HK-2 (cell line): Measurements from ENCODE around the gene BNC2.

Source experiments
- DNase-seq: peaks from one replicate; pipeline ENCODE4 v3.0.0-alpha.2; 2018; ENCODE audit not compliant: unreplicated experiment

Gene BNC2

DNA sequence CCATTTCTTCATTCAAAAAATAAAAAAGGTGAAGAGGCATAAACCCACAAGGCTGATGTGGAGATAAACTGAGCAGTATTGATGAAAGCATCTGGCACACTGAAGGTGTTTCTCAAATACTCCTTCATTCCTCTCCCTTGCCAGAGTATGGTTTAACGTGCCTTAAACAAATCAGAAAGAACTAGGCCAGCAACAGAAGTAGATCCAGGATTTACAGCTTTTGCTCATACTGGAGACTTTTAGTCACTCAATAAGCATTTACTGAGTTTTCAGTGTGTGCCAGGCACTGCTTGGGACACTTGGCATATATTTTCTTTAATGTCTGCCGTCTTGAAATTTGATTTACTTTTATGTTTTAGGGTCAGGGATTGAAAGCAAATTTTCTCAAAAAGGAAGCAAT lies 53.0 kb downstream of the BNC2 start:
- DNase-seq: no peak

DNA sequence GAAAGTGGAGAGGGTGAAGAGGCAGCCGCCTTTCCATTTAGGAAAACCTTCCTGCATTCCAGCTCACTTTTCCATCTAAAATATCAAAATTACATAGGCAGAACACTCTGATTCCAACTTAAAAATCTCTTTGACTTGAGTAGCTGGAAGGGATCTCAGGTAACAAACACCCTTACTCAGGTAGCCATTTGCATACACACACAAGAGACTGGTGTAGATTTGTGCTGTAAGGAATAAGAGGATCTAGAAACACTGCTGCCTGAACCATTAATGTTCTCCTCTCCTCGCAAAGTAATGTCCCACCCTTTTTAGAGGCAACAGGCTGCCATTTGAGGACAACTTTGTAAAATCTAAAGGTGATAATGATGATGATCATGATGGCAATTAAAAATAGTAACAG lies 53.5 kb downstream of the BNC2 start:
- DNase-seq: no peak

DNA sequence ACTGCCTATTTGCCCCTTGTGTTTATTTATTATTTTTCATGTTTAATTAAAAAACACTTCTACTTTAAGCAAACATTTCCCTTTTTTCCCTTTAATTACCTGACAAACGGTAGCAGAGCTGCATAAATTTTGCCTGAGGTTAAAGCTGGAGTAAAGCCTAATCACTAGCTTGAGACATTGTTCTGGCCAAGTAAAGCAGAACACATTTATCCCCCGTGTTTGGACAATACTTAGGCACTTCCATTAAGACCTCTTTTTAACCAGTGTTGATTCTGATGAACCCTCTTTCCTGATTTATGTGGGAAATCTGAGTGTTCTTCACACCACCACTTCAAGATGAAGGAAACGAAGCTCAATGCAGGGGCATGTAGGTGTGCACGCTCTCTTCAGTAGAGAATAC lies 54.5 kb downstream of the BNC2 start:
- no peak for DNase-seq

DNA sequence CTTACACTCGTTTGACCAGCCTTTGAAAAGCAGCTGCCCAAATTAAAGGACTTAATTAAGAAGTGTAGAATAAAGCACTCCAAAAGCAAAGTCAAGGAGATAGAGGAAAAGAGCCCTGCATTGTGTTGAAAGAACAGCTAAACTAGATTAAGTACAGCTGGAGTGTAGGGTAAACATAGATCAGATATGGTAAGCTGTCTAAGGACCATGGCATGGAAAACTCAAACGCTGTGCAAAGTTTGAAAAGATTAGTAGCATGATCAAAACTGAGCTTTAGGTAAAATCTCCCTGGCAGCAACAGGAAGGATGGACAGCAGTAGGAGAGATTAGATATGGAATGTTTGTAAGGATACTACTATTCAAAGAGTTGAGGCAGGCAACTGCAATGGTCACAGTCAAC lies 55.4 kb downstream of the BNC2 start:
- no peak for DNase-seq

DNA sequence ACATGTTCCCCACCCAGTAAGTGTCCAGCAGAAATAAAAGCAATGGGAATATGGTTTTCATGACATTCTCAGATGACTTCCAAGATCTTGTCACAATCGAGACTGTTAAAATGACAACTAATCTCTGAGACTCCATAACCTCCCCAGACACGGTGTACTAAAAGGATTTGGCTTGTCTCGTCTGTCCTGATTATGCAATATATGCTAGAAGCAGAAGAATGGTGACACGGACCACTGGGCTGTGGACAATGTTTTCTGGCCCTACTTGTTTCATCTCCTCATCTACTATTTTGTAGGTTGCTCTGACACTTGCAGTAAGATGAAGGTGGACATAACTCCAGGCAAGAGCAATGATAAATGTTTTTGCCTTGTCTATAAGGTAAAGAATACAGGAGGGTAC lies 56.6 kb downstream of the BNC2 start:
- no peak for DNase-seq

DNA sequence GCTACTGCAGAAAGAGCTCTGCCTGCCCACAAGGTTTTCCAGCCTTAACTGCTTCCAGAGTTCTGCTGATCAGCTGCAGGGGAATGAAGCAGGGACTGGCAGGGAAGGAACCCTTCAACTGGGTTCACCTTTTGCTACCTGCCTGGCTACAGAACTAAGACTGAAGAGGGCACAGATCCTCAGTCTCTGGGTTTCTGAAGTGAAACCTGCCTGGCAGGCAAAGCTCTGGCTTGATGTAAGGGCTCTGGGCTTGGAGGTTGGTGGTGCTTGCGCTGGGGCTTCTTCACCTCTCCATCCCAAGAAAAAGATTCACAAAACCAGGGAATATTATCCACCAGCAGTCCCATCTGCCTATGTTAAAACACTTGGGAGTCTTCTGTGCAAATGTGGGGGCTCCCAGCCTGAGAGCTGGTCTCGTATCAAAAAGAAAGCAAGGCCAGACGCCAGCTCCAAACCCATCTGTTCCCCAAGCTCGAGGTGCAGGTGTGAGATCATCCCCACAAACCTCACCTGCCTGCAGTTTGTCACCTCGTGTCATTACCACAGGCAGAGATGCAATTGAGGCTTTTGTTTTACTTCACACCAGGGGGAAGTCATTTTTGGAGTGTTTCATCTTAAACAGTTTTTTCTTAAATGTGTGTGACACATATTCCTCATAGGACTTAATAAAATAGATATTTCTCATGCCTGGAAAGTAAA lies 58.3 kb downstream of the BNC2 start:
- DNase-seq: no peak

DNA sequence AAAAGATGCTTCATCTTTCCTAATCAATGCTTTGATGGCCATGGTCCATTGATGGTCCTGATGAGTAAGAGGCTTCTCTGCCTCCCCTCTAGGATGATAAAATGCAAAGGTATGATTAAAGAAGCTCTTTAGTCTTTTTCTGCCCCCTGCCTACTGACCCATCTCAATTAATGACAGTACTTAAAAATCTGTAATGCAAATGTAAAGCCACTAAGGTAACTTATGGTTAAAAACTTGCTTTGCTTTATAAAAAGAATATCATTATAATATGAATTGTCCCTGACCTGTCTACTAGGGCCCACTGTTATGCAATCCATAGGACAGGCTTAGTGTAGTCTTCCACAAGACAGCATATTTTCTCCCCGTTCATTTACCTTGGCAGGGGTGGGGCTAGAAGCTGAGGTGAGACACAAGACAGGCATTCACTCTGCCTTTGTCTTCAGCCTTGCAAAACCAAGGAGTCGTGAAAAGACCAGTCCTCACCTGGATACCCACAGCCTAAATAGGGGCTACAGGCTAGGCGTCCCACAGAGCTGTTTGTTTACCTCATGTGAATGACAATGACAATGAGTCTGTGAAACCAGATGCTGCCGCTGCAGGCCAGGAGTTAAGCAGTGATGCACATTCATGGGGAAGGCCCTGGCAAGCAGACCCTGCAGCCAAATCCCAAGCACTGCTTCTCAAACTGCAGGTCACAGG lies 60.4 kb downstream of the BNC2 start:
- no peak for DNase-seq

DNA sequence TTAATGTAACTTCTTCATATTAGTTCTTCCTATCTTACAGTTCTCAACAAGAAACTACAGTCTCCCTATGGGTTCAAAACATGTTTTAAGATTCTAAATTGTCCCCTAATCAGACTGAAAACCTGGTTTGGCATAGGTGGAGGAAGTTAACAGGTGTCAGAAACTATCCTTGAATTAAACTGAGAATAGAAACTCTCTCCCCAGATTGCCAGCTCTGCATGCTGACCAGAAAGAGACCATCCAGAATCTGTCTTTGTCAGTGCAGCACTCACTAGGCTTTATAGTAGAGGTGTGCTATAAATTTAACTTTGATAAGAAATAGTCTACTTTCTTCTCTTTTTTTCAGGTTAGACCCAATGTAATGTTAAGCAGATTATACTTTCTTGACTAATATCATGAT lies 63.8 kb downstream of the BNC2 start:
- no peak for DNase-seq

DNA sequence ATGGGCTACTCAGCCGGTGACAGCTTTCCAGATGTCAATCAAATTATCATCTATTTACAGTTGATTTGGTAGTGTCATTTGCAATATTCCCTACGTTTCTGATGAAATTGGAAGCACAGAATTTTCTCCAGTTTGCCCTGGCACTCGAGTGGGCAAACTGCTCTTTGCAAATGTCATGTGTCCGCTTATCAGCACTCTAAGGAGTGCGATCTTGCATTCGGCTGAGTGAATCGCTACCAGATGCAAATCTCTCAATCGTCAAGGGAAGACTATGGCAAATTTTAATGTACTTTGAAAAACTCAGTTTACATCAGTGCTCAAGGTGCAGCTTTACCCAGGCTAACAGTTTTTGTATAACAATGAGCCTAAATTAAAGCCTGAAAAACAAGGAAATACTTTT lies 66.8 kb downstream of the BNC2 start:
- DNase-seq: no peak

DNA sequence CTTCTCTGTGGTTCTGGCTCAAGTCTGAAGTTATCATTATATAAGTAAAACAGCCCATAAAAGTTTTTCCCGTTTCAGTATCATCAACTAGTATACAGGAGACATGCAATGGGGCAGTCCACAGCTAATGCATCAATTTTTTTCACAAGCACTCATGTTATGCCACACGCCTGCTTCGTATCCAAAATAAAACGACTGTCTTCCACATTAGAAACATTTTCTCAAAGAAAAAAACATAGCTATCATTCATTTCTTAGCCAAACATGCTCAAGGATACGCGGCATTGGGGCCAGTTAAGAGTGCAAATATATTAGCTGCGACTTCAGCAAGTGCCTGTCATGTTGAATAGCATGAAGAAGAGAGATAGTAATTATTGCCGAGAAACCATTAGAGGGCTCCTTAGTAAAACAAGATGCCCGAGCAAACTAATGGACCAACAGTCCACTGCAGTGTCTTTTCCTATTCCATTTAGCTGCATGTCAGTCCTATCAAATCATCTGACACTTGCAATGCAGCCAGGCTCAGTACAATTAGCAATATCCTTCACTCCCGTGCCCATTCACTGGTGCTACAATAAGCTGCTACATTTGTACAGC lies 68.5 kb downstream of the BNC2 start:
- no peak for DNase-seq

DNA sequence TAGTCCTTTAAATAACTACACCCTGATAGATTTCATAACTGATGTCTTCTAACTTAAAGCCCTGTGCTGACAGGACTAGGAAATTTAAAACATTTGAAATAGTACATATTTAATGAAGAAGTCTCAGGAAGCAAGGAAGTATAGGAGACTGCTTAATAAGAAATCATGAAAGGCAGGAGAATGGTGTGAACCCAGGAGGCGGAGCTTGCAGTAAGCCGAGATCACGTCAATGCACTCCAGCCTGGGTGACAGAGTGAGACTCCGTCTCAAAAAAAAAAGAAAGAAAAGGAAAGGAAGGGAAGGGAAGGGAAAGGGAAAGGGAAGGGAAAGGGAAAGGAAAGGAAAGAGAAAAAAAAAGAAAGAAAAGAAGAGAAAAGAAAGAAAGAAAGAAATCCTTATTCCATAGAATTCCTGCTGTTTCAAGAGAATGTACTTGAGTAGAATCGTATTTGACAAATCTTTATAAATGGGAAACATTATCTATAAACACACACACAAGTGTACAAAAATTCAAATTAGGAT lies 74.1 kb downstream of the BNC2 start:
- no peak for DNase-seq

DNA sequence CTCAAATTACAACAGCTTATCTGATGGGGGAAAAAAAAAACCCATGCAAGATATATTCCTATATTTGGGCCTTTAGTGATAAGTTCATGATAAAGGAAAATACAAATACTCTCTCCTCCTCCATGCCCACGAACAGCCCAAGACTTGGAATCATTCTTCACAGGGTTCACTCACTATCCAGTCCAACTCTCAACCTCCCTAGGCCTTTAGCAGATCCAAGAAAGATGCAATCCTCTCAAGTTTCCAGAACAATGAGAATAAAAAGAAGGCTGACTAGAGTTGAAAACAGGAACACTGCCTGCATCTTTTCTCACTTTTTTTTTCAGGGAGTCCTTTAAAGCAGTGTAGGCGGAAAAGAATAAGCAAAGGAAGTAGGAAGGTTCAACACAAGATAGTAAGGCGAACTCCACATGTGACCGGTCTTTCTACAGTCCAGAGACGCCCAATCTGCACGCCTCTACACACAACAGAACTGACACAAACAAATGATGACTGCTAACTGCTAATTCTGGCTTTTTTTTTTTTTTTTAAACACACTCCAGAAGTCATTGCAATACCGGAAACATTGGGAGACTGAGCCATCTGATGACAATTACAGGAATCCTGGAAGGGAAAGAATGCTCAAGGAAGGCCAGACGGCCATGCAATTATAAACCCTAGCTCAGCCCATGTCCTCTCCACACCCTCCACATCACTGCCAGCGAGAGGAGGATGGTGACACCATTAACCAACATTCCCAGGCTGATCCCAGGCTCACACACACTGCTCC lies 75.4 kb downstream of the BNC2 start:
- no peak for DNase-seq

DNA sequence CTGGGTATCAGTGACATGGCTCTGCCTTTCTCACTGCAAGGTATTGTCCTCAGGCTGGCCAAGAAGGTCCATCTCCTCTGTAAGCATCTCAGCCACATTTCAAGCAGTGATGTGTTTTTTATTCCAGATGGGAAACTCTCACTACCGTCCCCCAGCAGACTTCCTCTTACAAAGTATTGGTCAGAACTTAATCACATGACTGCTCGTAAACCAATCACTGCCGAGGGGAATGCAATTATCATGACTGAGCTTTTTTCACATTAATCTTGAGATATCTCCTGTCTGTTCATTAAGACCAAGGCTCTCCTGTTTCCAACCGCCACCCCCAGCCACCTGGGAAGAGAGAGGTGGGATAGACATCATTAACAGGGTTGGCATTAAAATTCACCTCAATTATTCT lies 76.4 kb downstream of the BNC2 start:
- no peak for DNase-seq

DNA sequence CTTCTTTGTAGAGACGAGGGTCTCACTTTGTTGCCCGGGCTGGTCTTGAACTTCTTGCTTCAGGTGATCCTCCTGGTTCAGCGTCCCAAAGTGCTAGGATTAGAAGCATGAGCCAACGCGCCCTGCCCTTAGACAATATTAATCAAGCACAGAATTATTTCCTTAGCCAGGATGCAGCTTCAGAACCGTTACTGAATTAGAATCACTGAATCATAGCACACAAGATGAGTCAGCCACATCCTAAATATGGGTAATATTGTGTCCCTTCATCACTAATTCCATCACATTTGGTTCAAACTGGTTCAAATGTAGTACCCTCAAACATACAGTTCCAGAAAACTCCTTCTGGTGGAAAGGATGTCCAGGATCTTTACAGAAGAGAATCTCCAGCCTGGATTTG lies 82.7 kb downstream of the BNC2 start:
- no peak for DNase-seq

DNA sequence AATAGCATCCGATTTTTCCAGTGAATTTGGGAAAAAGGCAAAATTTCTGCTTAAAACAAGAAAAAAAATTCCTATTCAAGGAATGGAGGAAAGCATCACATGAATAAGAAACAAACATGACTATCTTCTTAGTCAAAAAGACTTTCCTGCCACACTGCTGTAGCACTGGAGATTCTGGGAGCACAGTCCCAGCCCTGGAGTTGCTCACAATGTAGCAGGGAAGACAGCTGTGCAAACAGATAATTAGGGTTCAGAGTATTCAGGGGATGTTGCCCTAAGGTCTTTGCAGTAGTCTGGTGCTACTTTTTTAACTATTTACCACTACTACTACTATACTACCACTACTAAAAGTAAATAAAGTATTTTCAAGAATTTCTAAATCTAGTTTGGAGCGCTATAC lies 86.5 kb downstream of the BNC2 start:
- DNase-seq: no peak

DNA sequence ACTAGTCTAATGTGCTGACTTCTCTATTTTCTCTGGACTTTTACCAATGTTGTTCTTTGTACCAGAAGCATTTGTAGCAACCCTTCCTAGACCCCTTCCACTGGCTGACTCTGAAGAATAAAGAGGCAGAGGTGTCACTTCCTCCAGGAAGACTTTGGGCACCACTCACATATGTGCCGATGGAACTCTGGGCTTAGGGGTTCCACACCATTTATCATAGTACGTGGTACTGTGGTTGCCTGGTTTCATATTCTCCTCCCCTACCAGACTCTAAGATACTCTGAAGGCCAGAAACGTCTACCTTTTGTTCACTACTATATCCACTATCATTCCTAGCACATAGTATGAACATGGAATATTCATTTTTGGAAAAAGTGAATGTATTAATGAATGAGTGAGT lies 88.0 kb downstream of the BNC2 start:
- DNase-seq: no peak

DNA sequence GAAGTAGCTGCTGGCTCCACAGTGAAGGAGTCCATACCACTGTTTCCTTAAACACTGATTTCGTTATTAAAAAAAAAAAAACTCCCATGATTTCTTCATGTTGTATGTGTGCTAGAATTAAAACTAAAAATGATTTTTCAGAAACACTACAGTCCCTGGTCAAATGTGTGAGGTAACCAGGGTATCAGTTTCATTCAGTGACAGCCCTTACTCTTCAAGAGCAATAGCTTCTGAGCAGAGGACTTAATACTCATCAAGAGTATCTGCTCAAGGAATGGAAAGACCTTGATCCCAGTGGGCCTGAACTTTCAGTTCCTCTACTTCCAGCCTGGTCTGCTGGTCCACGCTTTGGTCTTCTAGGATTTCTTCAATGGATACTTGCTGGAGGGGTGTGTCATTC lies 95.1 kb downstream of the BNC2 start:
- no peak for DNase-seq

DNA sequence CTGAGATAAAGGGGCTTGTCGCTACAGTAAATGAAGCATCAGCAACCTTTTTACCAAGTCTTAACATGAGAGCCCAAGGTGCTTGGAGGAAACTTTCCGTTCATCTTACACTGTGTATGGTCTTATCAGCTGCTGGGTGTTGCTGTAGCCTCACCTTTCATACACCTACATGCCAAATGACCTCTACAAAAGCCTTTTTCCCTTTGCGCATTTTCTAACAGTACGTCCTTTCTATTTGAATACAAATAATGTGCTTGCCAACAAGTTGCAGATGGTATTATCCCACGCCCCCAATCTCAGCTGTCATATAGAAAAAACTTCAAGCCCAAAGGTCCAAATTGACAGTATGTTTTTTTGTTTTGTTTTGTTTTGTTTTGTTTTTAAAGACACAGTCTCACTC lies 96.9 kb downstream of the BNC2 start:
- no peak for DNase-seq

DNA sequence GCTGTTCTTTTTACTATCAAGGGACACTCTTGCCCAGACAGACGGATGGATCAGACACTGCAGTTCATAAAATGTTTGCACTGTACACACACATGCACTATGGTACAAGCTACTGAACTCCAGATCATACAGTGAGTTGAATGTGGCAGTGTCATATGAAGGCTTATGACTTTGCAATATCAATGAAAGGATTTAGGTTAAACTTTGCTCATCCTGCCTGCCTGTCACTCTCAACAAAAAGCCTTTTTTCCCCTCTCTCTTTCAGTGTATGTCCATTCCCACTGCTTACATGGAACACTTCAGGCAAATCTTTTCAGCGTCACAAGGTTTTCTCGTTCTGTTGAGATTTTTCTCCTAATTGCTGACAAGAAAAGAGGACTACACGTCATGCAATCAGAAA lies 97.4 kb downstream of the BNC2 start:
- no peak for DNase-seq

DNA sequence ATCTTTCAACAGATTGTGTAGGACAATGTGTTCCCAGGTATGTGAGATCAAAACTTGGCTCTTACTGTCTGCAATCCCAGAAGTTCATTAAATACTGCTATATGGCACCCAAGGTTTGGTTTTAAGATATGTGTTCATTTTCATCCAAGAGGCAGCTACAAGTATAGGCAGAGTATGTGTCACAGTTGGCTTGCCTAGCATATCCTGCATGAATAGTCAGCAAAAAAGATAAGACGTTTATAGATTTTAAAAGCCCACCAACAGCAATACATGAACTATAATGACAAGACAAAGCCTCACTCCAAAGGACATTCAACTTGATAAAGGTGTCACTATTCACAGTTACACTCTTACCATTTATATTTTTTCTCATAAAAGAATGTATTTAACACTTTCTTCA lies 99.1 kb downstream of the BNC2 start:
- DNase-seq: no peak

DNA sequence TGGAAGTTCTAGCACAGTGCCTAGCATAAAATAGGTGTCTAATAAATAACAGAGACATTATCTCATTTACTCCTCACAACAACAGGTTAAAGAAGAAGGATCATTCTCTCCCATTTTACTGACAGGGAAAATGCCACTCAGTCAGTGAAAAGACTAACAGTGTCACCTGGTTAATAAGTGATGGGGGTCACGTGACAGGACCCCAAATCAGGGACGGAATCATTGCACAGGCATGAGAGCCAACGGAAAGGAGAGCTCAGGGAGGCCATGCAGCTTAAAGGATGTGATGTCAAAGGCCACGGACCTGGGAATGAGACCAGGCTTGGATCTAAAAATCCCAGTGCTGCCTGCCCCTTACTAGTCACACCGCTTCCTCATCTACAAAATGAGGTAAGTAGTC lies 101.2 kb downstream of the BNC2 start:
- DNase-seq: no peak

DNA sequence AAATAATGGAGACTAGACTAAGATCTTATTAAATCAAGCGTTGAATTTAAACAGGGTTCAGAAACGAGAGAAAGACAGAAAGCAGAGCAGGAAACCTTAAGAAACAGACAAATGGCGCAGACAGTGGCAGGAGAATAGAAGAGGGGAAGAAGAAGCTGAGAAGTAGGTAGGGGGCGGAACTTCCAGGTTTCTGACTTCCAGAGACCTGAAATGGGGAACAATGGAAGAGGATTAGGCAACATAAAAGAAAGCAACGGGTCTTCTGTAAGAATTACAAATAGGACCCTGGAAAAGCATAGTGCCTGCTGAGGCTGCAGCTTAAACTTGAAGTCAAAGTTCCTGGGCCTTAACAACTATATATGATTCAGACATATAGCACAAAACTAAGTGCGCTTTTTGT lies 101.7 kb downstream of the BNC2 start:
- no peak for DNase-seq

DNA sequence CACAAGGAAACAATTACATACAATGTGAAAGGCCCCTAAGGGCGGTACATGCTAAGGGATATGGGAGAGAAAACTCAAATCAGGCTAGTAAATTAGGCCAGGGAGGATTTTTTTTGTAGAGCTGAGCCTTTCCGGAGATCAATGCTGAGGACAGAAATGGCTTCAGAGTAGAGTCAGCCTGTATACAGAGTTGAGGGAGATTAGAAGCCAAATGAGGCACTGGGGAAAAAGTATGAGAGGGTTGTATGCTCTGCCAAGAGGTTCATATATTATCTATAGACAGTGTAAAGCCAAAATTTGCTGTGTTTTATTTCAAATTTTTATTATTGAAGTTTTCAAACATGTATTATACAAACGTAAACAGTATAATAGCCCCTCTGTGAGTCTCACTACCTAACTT lies 103.1 kb downstream of the BNC2 start:
- no peak for DNase-seq
